ENCODE data around the gene SNN.
A peak's percentile ranks its signal among the peaks of the same experiment; 100 is the strongest.

GRCh38 chr16:11698271-11698689, 30.0 kb downstream of the SNN start:
- TF ChIP-seq CTCF (IDR thresholded peaks at IDR 0.05; ENCODE audit: insufficient read depth, low read depth, low read length) (peak; percentile 19), EZH2 (IDR thresholded peaks at IDR 0.05; ENCODE audit: insufficient read depth, low read length) (no peak)
